Activated T-helper 2 cell treated with anti-CD3 and anti-CD28 coated beads, Interferon-gamma antibody, Interleukin-2, Interleukin-4, amounts not matched to agents 10 μg/mL and 5 μg/mL and 100 μg/mL, durations not matched to agents 14 hours and 24 hours and 36 hours (primary cell): ENCODE data around the gene CMTM8. TPM values are rescaled to one million over a fixed set of nuclear protein-coding genes. Genes with fewer than 3 reads are reported as not detected.

Experiments
- DNase-seq: peaks from one replicate; pipeline ENCODE4 v3.0.0; 2021; ENCODE audit warnings: low spot score
- H3K27ac Mint-ChIP-seq: one replicate; pipeline ENCODE4 v1.8.0; 2021; ENCODE audit warnings: mixed read lengths
- H3K27me3 Mint-ChIP-seq: one replicate; pipeline ENCODE4 v1.8.0; 2021; ENCODE audit warnings: low read depth, mixed read lengths
- H3K36me3 Mint-ChIP-seq: one replicate; pipeline ENCODE4 v1.8.0; 2021; ENCODE audit warnings: low read depth, mixed read lengths
- H3K4me1 Mint-ChIP-seq: one replicate; pipeline ENCODE4 v1.8.0; 2021; ENCODE audit warnings: low read depth, mixed read lengths
- H3K4me3 Mint-ChIP-seq: one replicate; pipeline ENCODE4 v1.8.0; 2021; ENCODE audit warnings: low read depth, mild to moderate bottlenecking, moderate library complexity, mixed read lengths
- H3K9me3 Mint-ChIP-seq: one replicate; pipeline ENCODE4 v1.8.0; 2021; ENCODE audit warnings: mixed read lengths
- intact Hi-C: fragments of 100-400 bp; cut with micrococcal nuclease; formaldehyde crosslinking; loops from one replicate; pipeline ENCODE4 v1.15.1; 2023
- total RNA-seq: library from RNA; stranded (reverse); gene quantifications from 2 replicates; pipeline ENCODE4 v1.2.3, GENCODE V29; 2022

CMTM8 gene
- total RNA-seq, 1 donor from 2014 or later: 3.6 TPM

- H3K36me3 Mint-ChIP-seq: no peaks in the 10 kb centered on the region
- H3K9me3 Mint-ChIP-seq: no peaks in the 10 kb centered on the region
- intact Hi-C loops: no loop called here
- no peak overlapping the region for H3K27ac Mint-ChIP-seq
- peaks cover 10% of the 10 kb centered on the region for H3K4me1 Mint-ChIP-seq
- no peaks in the 10 kb centered on the region for H3K27me3 Mint-ChIP-seq
- no peak overlapping the region for H3K4me3 Mint-ChIP-seq
- DNase-seq: no peak
These were observed 109.1 kb downstream of the CMTM8 start for GRCh38 chr3:32347343-32348125.

GRCh38 chr3:32349184-32349583 is 110.7 kb downstream of the CMTM8 start:
- no peak for DNase-seq
- no peaks in the 10 kb centered on the region for H3K27me3 Mint-ChIP-seq
- H3K4me1 Mint-ChIP-seq: peaks cover 12% of the 10 kb centered on the region
- no peak overlapping the region for H3K4me3 Mint-ChIP-seq
- H3K9me3 Mint-ChIP-seq: no peaks in the 10 kb centered on the region
- no peaks in the 10 kb centered on the region for H3K36me3 Mint-ChIP-seq
- intact Hi-C loops: no loop called here
- H3K27ac Mint-ChIP-seq: no peak overlapping the region

- H3K27ac Mint-ChIP-seq: no peak overlapping the region
- no peak overlapping the region for H3K4me3 Mint-ChIP-seq
- intact Hi-C loops: no loop called here
- DNase-seq: no peak
- H3K27me3 Mint-ChIP-seq: no peaks in the 10 kb centered on the region
- peaks cover 17% of the 10 kb centered on the region for H3K4me1 Mint-ChIP-seq
- H3K9me3 Mint-ChIP-seq: no peaks in the 10 kb centered on the region
- H3K36me3 Mint-ChIP-seq: peaks cover 3% of the 10 kb centered on the region
These were observed 114.1 kb downstream of the CMTM8 start for GRCh38 chr3:32352563-32352962.

GRCh38 chr3:32353351-32353750 is 114.9 kb downstream of the CMTM8 start:
- DNase-seq: no peak
- intact Hi-C loops: no loop called here
- Mint-ChIP-seq H3K36me3 (peaks cover 5% of the 10 kb centered on the region), H3K27ac (no peak overlapping the region), H3K4me3 (no peak overlapping the region), H3K9me3 (no peaks in the 10 kb centered on the region), H3K27me3 (no peaks in the 10 kb centered on the region), H3K4me1 (peaks cover 13% of the 10 kb centered on the region)

GRCh38 chr3:32354362-32354778 is 115.9 kb downstream of the CMTM8 start:
- peaks cover 5% of the 10 kb centered on the region for H3K36me3 Mint-ChIP-seq
- H3K27ac Mint-ChIP-seq: no peak overlapping the region
- H3K4me1 Mint-ChIP-seq: peaks cover 9% of the 10 kb centered on the region
- no peak overlapping the region for H3K4me3 Mint-ChIP-seq
- H3K27me3 Mint-ChIP-seq: no peaks in the 10 kb centered on the region
- no peak for DNase-seq
- intact Hi-C loops: no loop called here
- no peaks in the 10 kb centered on the region for H3K9me3 Mint-ChIP-seq

GRCh38 chr3:32355751-32356291 is 117.3 kb downstream of the CMTM8 start:
- peaks cover 7% of the 10 kb centered on the region for H3K4me1 Mint-ChIP-seq
- no peaks in the 10 kb centered on the region for H3K27me3 Mint-ChIP-seq
- peaks cover 5% of the 10 kb centered on the region for H3K36me3 Mint-ChIP-seq
- intact Hi-C loops: no loop called here
- no peak for DNase-seq
- H3K9me3 Mint-ChIP-seq: no peaks in the 10 kb centered on the region
- H3K4me3 Mint-ChIP-seq: no peak overlapping the region
- H3K27ac Mint-ChIP-seq: no peak overlapping the region

- Mint-ChIP-seq H3K27me3 (no peaks in the 10 kb centered on the region), H3K4me3 (no peak overlapping the region), H3K4me1 (no peaks in the 10 kb centered on the region), H3K36me3 (peaks cover 5% of the 10 kb centered on the region), H3K27ac (no peak overlapping the region), H3K9me3 (no peaks in the 10 kb centered on the region)
- intact Hi-C loops: no loop called here
- no peak for DNase-seq
These were observed 121.4 kb downstream of the CMTM8 start for GRCh38 chr3:32359766-32360492.

- Mint-ChIP-seq H3K9me3 (no peaks in the 10 kb centered on the region), H3K4me3 (no peak overlapping the region), H3K27me3 (no peaks in the 10 kb centered on the region), H3K27ac (no peak overlapping the region), H3K36me3 (peaks cover 5% of the 10 kb centered on the region), H3K4me1 (no peaks in the 10 kb centered on the region)
- intact Hi-C loops: no loop called here
- no peak for DNase-seq
These were observed 122.0 kb downstream of the CMTM8 start for GRCh38 chr3:32360493-32360827.

GRCh38 chr3:32366638-32367397 is 128.3 kb downstream of the CMTM8 start:
- DNase-seq: no peak
- Mint-ChIP-seq H3K4me1 (peaks cover 23% of the 10 kb centered on the region), H3K27me3 (no peaks in the 10 kb centered on the region), H3K9me3 (no peaks in the 10 kb centered on the region), H3K36me3 (peaks cover 3% of the 10 kb centered on the region), H3K4me3 (no peak overlapping the region), H3K27ac (no peak overlapping the region)
- intact Hi-C loops: no loop called here

GRCh38 chr3:32367442-32367841 is 129.0 kb downstream of the CMTM8 start:
- H3K36me3 Mint-ChIP-seq: peaks cover 3% of the 10 kb centered on the region
- no peak overlapping the region for H3K4me3 Mint-ChIP-seq
- no peak for DNase-seq
- H3K4me1 Mint-ChIP-seq: peaks cover 29% of the 10 kb centered on the region
- no peaks in the 10 kb centered on the region for H3K27me3 Mint-ChIP-seq
- no peaks in the 10 kb centered on the region for H3K9me3 Mint-ChIP-seq
- intact Hi-C loops: no loop called here
- no peak overlapping the region for H3K27ac Mint-ChIP-seq

- Mint-ChIP-seq H3K27ac (peak overlapping the region; percentile 88), H3K9me3 (no peaks in the 10 kb centered on the region), H3K27me3 (no peaks in the 10 kb centered on the region), H3K4me3 (no peak overlapping the region), H3K36me3 (peaks cover 3% of the 10 kb centered on the region), H3K4me1 (peaks cover 39% of the 10 kb centered on the region)
- intact Hi-C loops: no loop called here
- no peak for DNase-seq
These were observed 133.2 kb downstream of the CMTM8 start for GRCh38 chr3:32371461-32372212.

- H3K4me1 Mint-ChIP-seq: peaks cover 33% of the 10 kb centered on the region
- H3K36me3 Mint-ChIP-seq: peaks cover 3% of the 10 kb centered on the region
- intact Hi-C loops: no loop called here
- DNase-seq: no peak
- H3K9me3 Mint-ChIP-seq: no peaks in the 10 kb centered on the region
- no peak overlapping the region for H3K4me3 Mint-ChIP-seq
- peak overlapping the region; percentile 88 for H3K27ac Mint-ChIP-seq
- H3K27me3 Mint-ChIP-seq: no peaks in the 10 kb centered on the region
These were observed 133.7 kb downstream of the CMTM8 start for GRCh38 chr3:32372213-32372490.
